T-cell (primary cell): Measurements from ENCODE around the gene OR4C45. TPM values are rescaled to one million over a fixed set of nuclear protein-coding genes. Genes with fewer than 3 reads are reported as not detected.
"Not testable (repeated sequence)": the region's sequence is repeated elsewhere in the genome, so short reads cannot be mapped to it uniquely, and the experiment has no call there.

Experiments
- ATAC-seq, 4 experiments: fragments of 200-7000 bp in 3 of 4; fragments of 150-1000 bp in 1 of 4; cut with Tn5 transposase; replicated peaks in 1 of 4; 1 replicate in 3 of 4; 2 replicates in 1 of 4; pipeline ENCODE4 v1.10.0; 2021; ENCODE audit warnings: moderate library complexity in 3 of 4, mild to moderate bottlenecking in 2 of 4, moderate number of reproducible peaks in 1 of 4
- CTCF ChIA-PET, 2 donors: fragments of 300-600 bp; sonication (Branson Sonifier 250); formaldehyde crosslinking; loops; one replicate each; lab custom pipeline; 2022; ENCODE audit warnings: antibody characterized with exemption in 2 of 2; lab: Charles Lee
- POLR2A ChIA-PET, 2 donors: fragments of 300-600 bp; sonication (Branson Sonifier 250); formaldehyde crosslinking; loops; one replicate each; lab custom pipeline; 2022; ENCODE audit warnings: antibody characterized with exemption in 2 of 2; lab: Charles Lee
- DNase-seq, 35 experiments: peaks; one replicate each; pipeline versions ENCODE4 v3.0.0 to v3.0.0-alpha.2; 2013 to 2023
- H3K27ac ChIP-seq: one replicate; pipeline ENCODE4 v1.5.1; 2013; ENCODE audit warnings: low read length
- H3K27me3 ChIP-seq, 2 experiments: replicated peaks in 1 of 2; 1 replicate in 1 of 2; 2 replicates in 1 of 2; pipeline versions ENCODE4 v1.6.1 to v1.7.0; 2013; ENCODE audit warnings: low read length in 1 of 2, mixed read lengths in 1 of 2; ENCODE audit not compliant: control insufficient read depth in 2 of 2, insufficient read depth in 2 of 2; ENCODE audit errors: extremely low read depth in 1 of 2
- H3K36me3 ChIP-seq, 2 donors: 1 replicate in 1 of 2; 2 replicates in 1 of 2; pipeline versions ENCODE4 v1.6.1 to v1.7.0; 2013; ENCODE audit warnings: low read length in 1 of 2; ENCODE audit not compliant: control insufficient read depth in 2 of 2, insufficient read depth in 1 of 2; ENCODE audit errors: extremely low read depth in 1 of 2
- H3K4me1 ChIP-seq, 2 experiments: 1 replicate in 1 of 2; 2 replicates in 1 of 2; pipeline versions ENCODE4 v1.6.1 to v1.7.0; 2013; ENCODE audit warnings: low read length in 2 of 2, mixed read lengths in 1 of 2; ENCODE audit not compliant: insufficient read depth in 2 of 2, control insufficient read depth in 1 of 2; ENCODE audit errors: extremely low read depth in 1 of 2
- H3K4me3 ChIP-seq, 2 donors: 1 replicate in 1 of 2; 2 replicates in 1 of 2; pipeline versions ENCODE4 v1.5.1 to v1.7.0; 2013; ENCODE audit warnings: mild to moderate bottlenecking in 2 of 2, low read length in 1 of 2, moderate library complexity in 1 of 2; ENCODE audit not compliant: control insufficient read depth in 1 of 2; ENCODE audit errors: extremely low read depth in 1 of 2
- H3K9me3 ChIP-seq: 2 replicates; pipeline ENCODE4 v1.7.0; 2013
- H3K27ac Mint-ChIP-seq, 2 donors: one replicate each; pipeline ENCODE4 v1.8.0; 2020 to 2021; ENCODE audit warnings: mild to moderate bottlenecking in 2 of 2, mixed read lengths in 2 of 2
- H3K27me3 Mint-ChIP-seq, 2 donors: one replicate each; pipeline ENCODE4 v1.8.0; 2021 to 2022; ENCODE audit warnings: mixed read lengths in 2 of 2
- H3K36me3 Mint-ChIP-seq: one replicate; pipeline ENCODE4 v1.8.0; 2021; ENCODE audit warnings: mixed read lengths
- H3K4me1 Mint-ChIP-seq, 3 donors: one replicate each; pipeline ENCODE4 v1.8.0; 2020 to 2022; ENCODE audit warnings: mixed read lengths in 3 of 3, mild to moderate bottlenecking in 1 of 3
- H3K4me3 Mint-ChIP-seq, 3 donors: one replicate each; pipeline ENCODE4 v1.8.0; 2020 to 2022; ENCODE audit warnings: mild to moderate bottlenecking in 3 of 3, mixed read lengths in 3 of 3, moderate library complexity in 3 of 3
- H3K9me3 Mint-ChIP-seq, 3 donors: one replicate each; pipeline ENCODE4 v1.8.0; 2020 to 2022; ENCODE audit warnings: mixed read lengths in 3 of 3
- WGBS: methylation state at CpG from one replicate; pipeline ENCODE4 v1.1.5; 2013; ENCODE audit warnings: missing lambda C conversion rate; ENCODE audit not compliant: insufficient coverage; 5-methylcytosine and 5-hydroxymethylcytosine counted together
- total RNA-seq, 35 experiments: library from RNA in 6 of 35; stranded (reverse) in 6 of 35; fragments of 120-200 nt in 1 of 35; gene quantifications; one replicate each; pipeline versions ENCODE4 v1.2.1 to v1.2.4 and lab custom pipeline; 2013 to 2026

Gene OR4C45
- total RNA-seq, 5 donors from 2014 or later (not counting 1 experiment from before 2014, with no cell fraction given), result not detected

DNA sequence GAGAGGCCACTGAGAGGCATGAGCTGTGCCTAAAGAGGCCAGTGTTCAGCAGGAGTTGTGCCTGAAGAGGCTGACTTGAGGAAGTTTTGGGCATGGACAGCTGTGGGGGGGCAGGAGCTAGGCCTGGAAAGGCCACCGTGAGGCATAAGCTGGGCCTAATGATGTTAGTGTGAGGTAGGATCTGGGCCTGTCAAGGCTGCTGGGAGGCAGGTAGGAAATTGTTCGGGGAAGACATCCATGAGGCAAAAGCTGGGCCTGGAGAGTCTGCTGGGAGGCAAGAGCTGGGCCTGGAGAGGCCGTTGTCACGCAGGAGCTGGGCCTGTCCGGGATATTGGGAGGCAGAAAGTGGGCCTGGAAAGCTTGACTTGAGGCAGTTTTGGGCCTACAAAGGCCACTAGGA lies 44.9 kb downstream of the OR4C45 start:
- no peaks in the 10 kb centered on the region for H3K4me1 Mint-ChIP-seq

DNA sequence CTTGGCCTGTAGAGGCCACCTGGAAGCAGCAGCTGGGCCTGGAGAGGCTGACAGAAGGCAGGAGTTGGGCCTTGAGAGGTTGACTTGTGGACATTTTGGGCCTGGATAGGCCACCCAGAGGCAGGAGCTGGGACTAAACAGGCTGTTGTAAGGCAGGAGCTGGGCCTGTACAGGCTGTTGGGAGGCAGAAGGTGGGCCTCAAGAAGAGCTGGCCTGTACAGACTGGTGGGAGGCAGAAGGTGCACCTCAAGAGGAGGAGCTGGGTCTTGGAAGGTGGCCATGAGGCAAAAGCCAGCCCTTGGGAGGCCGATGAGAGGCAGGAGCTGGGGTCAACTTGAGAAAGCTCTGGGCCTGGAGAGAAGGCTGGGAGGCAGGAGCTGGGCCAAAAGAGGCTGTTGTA lies 45.3 kb downstream of the OR4C45 start:
- Mint-ChIP-seq H3K9me3 (peaks cover 5 to 14% (median 6%) of the 10 kb centered on the region in 3 donors), H3K27me3 (no peaks in the 10 kb centered on the region), H3K27ac (no peak overlapping the region), H3K4me1 (no peaks in the 10 kb centered on the region), H3K4me3 (no peak overlapping the region), H3K36me3 (no peaks in the 10 kb centered on the region)
- no peak for DNase-seq
- Histone ChIP-seq H3K4me3 (no peak overlapping the region), H3K9me3 (no peaks in the 10 kb centered on the region), H3K4me1 (no peaks in the 10 kb centered on the region), H3K27ac (no peak overlapping the region), H3K27me3 (no peaks in the 10 kb centered on the region), H3K36me3 (no peaks in the 10 kb centered on the region)
- no peak for ATAC-seq
- ChIA-PET POLR2A (no interaction called here), CTCF (no interaction called here)
- 100% methylated on average over 1 of the region's 1 CpG for WGBS

More for the DNA sequence above, 44.9 kb downstream of the OR4C45 start:
- no peak overlapping the region for H3K4me3 Mint-ChIP-seq
- DNase-seq (no peak), ATAC-seq (no peak)
- H3K27me3 Mint-ChIP-seq, result no peaks in the 10 kb centered on the region
- no peak overlapping the region for H3K27ac Mint-ChIP-seq
- H3K27me3 ChIP-seq, result no peaks in the 10 kb centered on the region
- no peak overlapping the region for H3K27ac ChIP-seq
- POLR2A ChIA-PET, result no interaction called here
- no peaks in the 10 kb centered on the region for H3K36me3 Mint-ChIP-seq
- H3K4me1 ChIP-seq, result no peaks in the 10 kb centered on the region
- no peaks in the 10 kb centered on the region for H3K36me3 ChIP-seq
- H3K4me3 ChIP-seq, result no peak overlapping the region
- CTCF ChIA-PET, result no interaction called here
- H3K9me3 ChIP-seq, result no peaks in the 10 kb centered on the region
- H3K9me3 Mint-ChIP-seq, result peaks cover 5 to 14% (median 6%) of the 10 kb centered on the region in 3 donors
- 83% methylated on average over 5 of the region's 5 CpGs for WGBS

DNA sequence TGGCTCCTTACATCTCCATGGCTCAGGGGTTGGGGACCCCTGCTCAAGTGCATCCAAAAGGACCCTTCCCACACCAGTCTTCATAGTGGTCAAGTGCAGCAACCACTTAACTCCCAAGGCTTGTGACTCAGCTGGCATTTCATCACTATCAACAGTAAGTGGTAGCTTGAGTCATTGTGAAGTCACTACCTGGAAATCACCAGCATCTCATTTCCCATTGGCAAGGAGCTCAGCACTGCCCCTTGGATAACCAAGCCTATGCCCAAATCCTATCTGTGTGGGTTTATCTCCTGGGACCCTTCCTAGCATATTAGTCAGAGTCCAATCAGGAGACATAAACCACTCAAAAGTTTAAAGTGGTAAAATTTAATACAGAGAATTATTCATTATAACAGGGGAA lies 46.3 kb downstream of the OR4C45 start:
- H3K27ac Mint-ChIP-seq, H3K27ac ChIP-seq, DNase-seq, H3K9me3 ChIP-seq, H3K27me3 ChIP-seq, H3K4me3 ChIP-seq, H3K27me3 Mint-ChIP-seq, H3K4me1 Mint-ChIP-seq, H3K36me3 ChIP-seq, ATAC-seq, POLR2A ChIA-PET, H3K4me3 Mint-ChIP-seq, CTCF ChIA-PET, H3K4me1 ChIP-seq, H3K36me3 Mint-ChIP-seq: not testable (repeated sequence)
- peaks cover 5 to 14% (median 13%) of the 10 kb centered on the region in 3 donors for H3K9me3 Mint-ChIP-seq

DNA sequence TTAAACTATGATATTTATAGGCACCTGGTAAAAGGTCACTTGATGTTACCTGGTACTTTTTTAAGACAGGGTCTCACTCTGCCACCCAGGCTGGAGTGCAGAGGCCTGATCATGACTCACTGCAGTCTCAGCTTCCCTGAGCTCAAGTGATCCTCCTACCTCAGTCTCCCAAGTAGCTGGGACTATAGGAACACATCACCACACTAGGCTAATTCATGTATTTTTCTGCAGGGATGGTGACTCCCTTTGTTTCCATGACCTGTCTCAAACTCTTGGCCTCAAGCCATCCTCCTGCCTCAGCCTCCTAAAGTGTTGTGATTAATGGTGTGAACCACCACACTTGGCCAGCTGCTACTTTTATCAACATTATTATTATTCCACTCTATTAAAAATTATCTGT lies 47.6 kb downstream of the OR4C45 start:
- Mint-ChIP-seq H3K4me1 (no peaks in the 10 kb centered on the region), H3K36me3 (no peaks in the 10 kb centered on the region), H3K4me3 (no peak overlapping the region), H3K27ac (no peak overlapping the region), H3K9me3 (peaks cover 0 to 14% (median 13%) of the 10 kb centered on the region in 3 donors), H3K27me3 (no peaks in the 10 kb centered on the region)
- H3K36me3 ChIP-seq, result no peaks in the 10 kb centered on the region
- CTCF ChIA-PET, result no interaction called here
- H3K27me3 ChIP-seq, result no peaks in the 10 kb centered on the region
- POLR2A ChIA-PET, result no interaction called here
- no peak for ATAC-seq
- H3K9me3 ChIP-seq, result no peaks in the 10 kb centered on the region
- H3K4me1 ChIP-seq, result no peaks in the 10 kb centered on the region
- no peak overlapping the region for H3K4me3 ChIP-seq
- no peak for DNase-seq
- no peak overlapping the region for H3K27ac ChIP-seq

Other genes with a start within 250 kb of the OR4C45 start
- not detected for gene OR4C13, start 80.5 kb upstream of the OR4C45 start, total RNA-seq
- gene OR4C12, start 50.3 kb upstream of the OR4C45 start, total RNA-seq, result not detected